Body of pancreas (tissue), 4 donors: ENCODE measurements around the gene INSIG1. TPM values are rescaled to one million over a fixed set of nuclear protein-coding genes. Genes with fewer than 3 reads are reported as not detected.

ENCODE experiments used
- ATAC-seq: fragments of 150-250 bp; one replicate; pipeline ENCODE4 v1.9.1; 2016
- DNase-seq, 4 donors: peaks; one replicate each; pipeline ENCODE4 v3.0.0-alpha.2; 2019
- H3K27ac ChIP-seq, 4 donors: fragments of 200-600 bp; sonication (generic); 1 replicate in 3 of 4; 2 replicates in 1 of 4; pipeline versions ENCODE4 v1.5.1 to v1.6.1; 2016 to 2019; ENCODE audit warnings: mild to moderate bottlenecking in 1 of 4, mixed read lengths in 1 of 4, moderate library complexity in 1 of 4
- H3K27me3 ChIP-seq, 2 donors: fragments of 200-600 bp; sonication (generic); one replicate each; pipeline ENCODE4 v1.6.0; 2016; ENCODE audit warnings: mild to moderate bottlenecking in 1 of 2
- H3K36me3 ChIP-seq, 2 donors: fragments of 200-600 bp; sonication (generic); replicated peaks in 1 of 2; 2 replicates each; pipeline ENCODE4 v1.5.1; 2016; ENCODE audit warnings: low read depth in 2 of 2; ENCODE audit not compliant: insufficient read depth in 1 of 2
- H3K4me1 ChIP-seq: fragments of 200-600 bp; sonication (generic); one replicate; pipeline ENCODE4 v1.6.0; 2016
- H3K4me3 ChIP-seq, 2 donors: fragments of 200-600 bp; sonication (generic); 1 replicate in 1 of 2; 2 replicates in 1 of 2; pipeline ENCODE4 v1.5.1; 2016 to 2019
- H3K9me3 ChIP-seq, 3 donors: fragments of 200-600 bp; sonication (generic); 1 replicate in 2 of 3; 2 replicates in 1 of 3; pipeline ENCODE4 v1.5.1; 2016
- CTCF ChIP-seq, 7 experiments: fragments of 450-650 bp in 4 of 7; fragments of 200-600 bp in 3 of 7; sonication (generic) in 3 of 7; IDR thresholded peaks; one replicate each; pipeline ENCODE4 v1.5.1; 2016 to 2019; ENCODE audit warnings: antibody characterized with exemption in 7 of 7
- POLR2A ChIP-seq, 3 donors: fragments of 450-650 bp; IDR thresholded peaks; one replicate each; pipeline ENCODE4 v1.6.1; 2016; ENCODE audit warnings: antibody characterized with exemption in 3 of 3, mild to moderate bottlenecking in 2 of 3
- WGBS, 2 donors: methylation state at CpG; one replicate each; pipeline ENCODE4 v1.1.5; 2017; 5-methylcytosine and 5-hydroxymethylcytosine counted together
- intact Hi-C: fragments of 100-400 bp; cut with DNase I; formaldehyde crosslinking; loops from one replicate; pipeline ENCODE4 v1.15.1; 2023
- total RNA-seq, 2 donors: library from RNA; depleted of rRNA; stranded (reverse); fragments of >200 nt; gene quantifications; one replicate each; pipeline ENCODE4 v1.1.0, GENCODE V29; 2016

Gene INSIG1
- total RNA-seq, 2 donors from 2014 or later: 47.0 to 79.8 TPM

GRCh38 chr7:155293721-155294510 is 3.8 kb upstream of the INSIG1 start:
- Histone ChIP-seq H3K9me3 (no peaks in the 10 kb centered on the region), H3K27me3 (no peaks in the 10 kb centered on the region), H3K27ac (no peak overlapping the region), H3K36me3 (no peaks in the 10 kb centered on the region), H3K4me3 (no peak overlapping the region), H3K4me1 (peaks cover 15% of the 10 kb centered on the region)
- intact Hi-C loops: no loop called here
- 84 to 89% methylated on average over 8 of the region's 8 CpGs for WGBS, 2 donors
- ATAC-seq (no peak), DNase-seq (peak in 1 of 4 donors; percentile 39)
- TF ChIP-seq CTCF (IDR thresholded peaks at IDR 0.05) (no peak), POLR2A (IDR thresholded peaks at IDR 0.05) (no peak)

- intact Hi-C loops: no loop called here
- DNase-seq (no peak), ATAC-seq (no peak)
- H3K27ac ChIP-seq: no peak overlapping the region
- H3K4me1 ChIP-seq: peaks cover 19% of the 10 kb centered on the region
- no peaks in the 10 kb centered on the region for H3K9me3 ChIP-seq
- WGBS, 2 donors: 80 to 91% methylated on average over 6 of the region's 6 CpGs
- no peaks in the 10 kb centered on the region for H3K27me3 ChIP-seq
- no peaks in the 10 kb centered on the region for H3K36me3 ChIP-seq
- TF ChIP-seq CTCF (IDR thresholded peaks at IDR 0.05): no peak
- TF ChIP-seq POLR2A (IDR thresholded peaks at IDR 0.05): no peak
- no peak overlapping the region for H3K4me3 ChIP-seq
Observed at GRCh38 chr7:155294511-155294778, 3.2 kb upstream of the INSIG1 start.

GRCh38 chr7:155295511-155295910 is 2.2 kb upstream of the INSIG1 start:
- no peak for ATAC-seq
- Histone ChIP-seq H3K36me3 (no peaks in the 10 kb centered on the region), H3K4me1 (peaks cover 26% of the 10 kb centered on the region), H3K9me3 (no peaks in the 10 kb centered on the region), H3K4me3 (no peak overlapping the region), H3K27ac (peak overlapping the region in 1 of 4 donors; percentile 99), H3K27me3 (no peaks in the 10 kb centered on the region)
- no peak for DNase-seq
- TF ChIP-seq POLR2A (IDR thresholded peaks at IDR 0.05) (no peak), CTCF (IDR thresholded peaks at IDR 0.05) (no peak)
- intact Hi-C loops: no loop called here
- WGBS, 2 donors: 41 to 52% methylated on average over 7 of the region's 7 CpGs

GRCh38 chr7:155296006-155296787 is 1.5 kb upstream of the INSIG1 start:
- TF ChIP-seq POLR2A (IDR thresholded peaks at IDR 0.05): no peak
- TF ChIP-seq CTCF (IDR thresholded peaks at IDR 0.05): no peak
- Histone ChIP-seq H3K4me3 (no peak overlapping the region), H3K27me3 (no peaks in the 10 kb centered on the region), H3K9me3 (no peaks in the 10 kb centered on the region), H3K4me1 (peaks cover 33% of the 10 kb centered on the region), H3K27ac (peak overlapping the region; percentile 93 to 99 (median 96)), H3K36me3 (no peaks in the 10 kb centered on the region)
- 37 to 39% methylated on average over 15 to 18 of the region's 18 CpGs for WGBS, 2 donors
- peak in 3 of 4 donors; percentile 57 to 67 (median 67) for DNase-seq
- intact Hi-C loops: no loop called here
- peak; percentile 2 for ATAC-seq
